ENCODE results near the gene LRRTM4.

GRCh38 chr2:76737607-76738006, 784.6 kb downstream of the LRRTM4 start:
- TF ChIP-seq, protein P1, sequence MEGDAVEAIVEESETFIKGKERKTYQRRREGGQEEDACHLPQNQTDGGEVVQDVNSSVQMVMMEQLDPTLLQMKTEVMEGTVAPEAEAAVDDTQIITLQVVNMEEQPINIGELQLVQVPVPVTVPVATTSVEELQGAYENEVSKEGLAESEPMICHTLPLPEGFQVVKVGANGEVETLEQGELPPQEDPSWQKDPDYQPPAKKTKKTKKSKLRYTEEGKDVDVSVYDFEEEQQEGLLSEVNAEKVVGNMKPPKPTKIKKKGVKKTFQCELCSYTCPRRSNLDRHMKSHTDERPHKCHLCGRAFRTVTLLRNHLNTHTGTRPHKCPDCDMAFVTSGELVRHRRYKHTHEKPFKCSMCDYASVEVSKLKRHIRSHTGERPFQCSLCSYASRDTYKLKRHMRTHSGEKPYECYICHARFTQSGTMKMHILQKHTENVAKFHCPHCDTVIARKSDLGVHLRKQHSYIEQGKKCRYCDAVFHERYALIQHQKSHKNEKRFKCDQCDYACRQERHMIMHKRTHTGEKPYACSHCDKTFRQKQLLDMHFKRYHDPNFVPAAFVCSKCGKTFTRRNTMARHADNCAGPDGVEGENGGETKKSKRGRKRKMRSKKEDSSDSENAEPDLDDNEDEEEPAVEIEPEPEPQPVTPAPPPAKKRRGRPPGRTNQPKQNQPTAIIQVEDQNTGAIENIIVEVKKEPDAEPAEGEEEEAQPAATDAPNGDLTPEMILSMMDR (IDR thresholded peaks at IDR 0.05; ENCODE audit: poor library complexity) = no peak
- TF ChIP-seq EZH2 (IDR thresholded peaks at IDR 0.05; ENCODE audit: borderline replicate concordance) = no peak

Data from hepatocyte (in vitro differentiated cells).